Stimulated activated CD4-positive, alpha-beta T cell treated with anti-CD3 and anti-CD28 coated beads, Interleukin-15, amount 100 ng/mL, for 24 hours (primary cell): ENCODE data around the gene DHCR7.

Experiments
- DNase-seq: peaks from one replicate; pipeline ENCODE4 v3.0.0-alpha.2; 2020

DHCR7 gene

DNA sequence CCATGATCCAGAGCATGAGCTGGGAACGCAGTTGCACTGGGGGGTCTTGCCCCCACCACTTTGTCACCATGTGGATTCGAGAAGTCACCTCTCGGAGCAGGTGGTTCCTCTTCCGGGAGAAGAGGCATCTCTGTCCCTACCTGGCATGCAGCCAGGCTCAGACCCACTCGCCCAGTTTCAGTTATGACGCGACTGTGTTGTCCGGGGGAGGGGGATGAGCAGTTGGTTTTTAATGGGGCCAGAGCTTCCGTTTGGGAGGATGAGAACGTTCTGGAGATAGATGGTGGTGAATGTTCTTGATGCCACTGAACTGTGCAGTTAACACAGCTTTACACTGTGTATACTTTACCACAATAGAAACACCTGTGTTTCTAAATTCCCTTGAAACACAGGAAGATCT, 41.5 kb downstream of the DHCR7 start:
- DNase-seq, result no peak

DNA sequence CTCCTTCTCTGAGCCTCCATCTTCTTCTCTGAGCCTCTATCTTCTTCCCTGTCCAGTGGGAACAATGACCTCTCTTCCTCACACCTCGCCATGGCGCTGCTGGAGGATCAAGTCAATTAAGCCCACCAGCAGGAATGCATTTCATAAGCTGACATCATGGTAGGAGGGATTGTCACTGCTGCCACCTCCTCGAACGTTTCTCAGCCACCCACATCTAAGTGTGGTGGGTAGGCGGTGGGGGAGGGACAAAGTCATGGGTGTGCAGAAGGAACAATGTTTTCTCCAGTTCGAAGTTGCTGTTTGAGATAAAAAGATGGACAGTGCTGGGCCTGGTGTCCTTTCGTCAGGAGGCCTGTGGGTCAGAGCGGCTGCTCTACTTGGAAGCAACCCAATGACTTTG, 44.0 kb downstream of the DHCR7 start:
- no peak for DNase-seq

DNA sequence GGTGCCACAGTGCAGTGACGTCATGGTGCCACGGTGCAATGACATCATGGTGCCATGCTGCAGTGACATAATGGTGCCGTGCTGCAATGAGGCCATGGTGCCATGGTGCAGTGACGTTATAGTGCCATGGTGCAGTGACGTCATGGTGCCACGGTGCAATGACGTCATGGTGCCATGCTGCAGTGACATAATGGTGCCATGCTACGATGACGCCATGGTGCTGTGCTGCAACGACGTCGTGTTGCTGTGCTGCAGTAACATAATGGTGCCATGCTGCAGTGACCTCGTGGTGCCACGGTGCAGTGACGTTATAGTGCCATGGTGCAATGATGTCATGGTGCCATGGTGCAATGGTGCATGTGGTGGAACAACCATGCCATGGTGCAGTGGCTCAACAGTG, 45.3 kb downstream of the DHCR7 start:
- no peak for DNase-seq

DNA sequence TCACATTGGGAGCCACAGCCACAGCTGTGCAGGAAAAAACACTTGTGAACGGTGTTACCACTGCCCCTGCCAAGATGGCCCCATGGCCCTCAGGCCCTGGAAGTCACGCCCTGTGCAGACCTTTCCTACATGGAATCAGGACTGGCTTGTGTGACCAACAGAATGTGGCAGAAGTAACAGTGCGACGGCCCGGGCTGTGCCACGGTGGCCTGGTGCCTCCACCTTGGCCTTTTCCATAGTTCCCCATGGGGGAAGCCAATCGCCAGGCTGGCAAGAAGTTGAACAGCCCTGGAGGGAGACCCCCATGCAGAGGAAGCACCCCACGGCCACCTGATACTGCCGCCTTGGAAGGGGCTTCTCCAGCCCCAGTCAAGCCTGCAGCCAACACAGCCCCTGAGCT, 48.0 kb downstream of the DHCR7 start:
- DNase-seq, result no peak

DNA sequence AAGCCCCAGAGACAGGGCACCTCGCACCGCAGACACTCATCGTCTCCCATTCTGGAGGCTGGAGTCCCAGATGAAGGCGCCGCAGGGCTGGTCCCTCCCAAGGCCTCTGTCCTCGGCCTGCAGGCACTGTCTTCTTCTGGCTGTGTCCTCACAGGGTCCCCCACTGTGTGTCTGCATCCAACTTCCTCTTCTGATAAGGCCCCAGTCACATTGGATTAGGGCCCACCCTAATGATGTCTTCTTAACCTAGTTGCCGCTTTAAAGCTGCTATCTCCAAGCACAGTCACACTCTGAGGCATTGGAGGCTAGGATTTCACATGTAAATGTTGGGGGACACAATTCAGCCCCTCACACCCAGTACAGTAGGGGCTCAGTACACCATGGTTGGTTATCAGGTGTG, 48.9 kb downstream of the DHCR7 start:
- DNase-seq, result no peak

GRCh38 chr11:71397961-71398360, 50.2 kb downstream of the DHCR7 start:
- DNase-seq, result no peak

- DNase-seq, result no peak
Measured at GRCh38 chr11:71397331-71397860, 50.8 kb downstream of the DHCR7 start.

GRCh38 chr11:71396548-71397123, 51.6 kb downstream of the DHCR7 start:
- DNase-seq, result no peak

DNA sequence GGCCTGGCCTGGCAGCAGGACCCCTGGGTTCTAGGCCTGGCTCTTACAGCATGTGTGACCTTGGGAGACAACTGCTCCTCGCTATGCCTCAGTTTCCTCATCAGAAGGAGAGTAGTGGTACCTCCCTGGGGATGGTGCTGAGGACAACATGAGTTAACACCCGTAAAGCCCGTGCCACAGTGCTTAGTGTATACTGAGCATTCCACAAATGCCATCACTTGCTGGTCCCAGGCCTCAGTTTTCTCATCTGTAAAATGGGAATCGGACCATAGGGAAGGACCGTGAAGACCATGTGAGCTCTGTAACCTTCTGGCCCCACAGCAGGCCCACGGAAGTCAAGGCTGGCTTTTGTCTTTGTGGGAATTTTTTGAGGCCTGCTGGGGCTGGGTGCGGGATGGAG, 52.4 kb downstream of the DHCR7 start:
- no peak for DNase-seq

GRCh38 chr11:71395263-71395560, 53.0 kb downstream of the DHCR7 start:
- no peak for DNase-seq

DNA sequence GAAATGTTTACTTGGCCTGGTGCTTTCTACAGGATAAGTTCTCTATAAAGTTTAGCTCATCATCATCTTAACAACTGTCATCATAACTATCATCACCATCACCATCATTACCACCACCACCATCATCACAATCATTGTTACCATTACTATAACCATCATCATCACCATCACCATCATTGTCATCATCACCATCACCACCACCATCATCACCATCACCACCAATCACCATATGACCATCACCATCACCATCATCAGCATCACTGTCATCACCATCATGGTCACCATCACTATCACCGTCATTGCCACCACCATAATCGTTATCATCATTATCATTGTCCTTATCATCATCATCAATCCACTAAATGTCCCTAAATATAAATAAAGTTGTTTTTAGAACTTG, 54.9 kb downstream of the DHCR7 start:
- DNase-seq, result no peak

- no peak for DNase-seq
Measured at GRCh38 chr11:71391796-71392195, 56.4 kb downstream of the DHCR7 start.

GRCh38 chr11:71391352-71391751, 56.8 kb downstream of the DHCR7 start:
- no peak for DNase-seq

DNA sequence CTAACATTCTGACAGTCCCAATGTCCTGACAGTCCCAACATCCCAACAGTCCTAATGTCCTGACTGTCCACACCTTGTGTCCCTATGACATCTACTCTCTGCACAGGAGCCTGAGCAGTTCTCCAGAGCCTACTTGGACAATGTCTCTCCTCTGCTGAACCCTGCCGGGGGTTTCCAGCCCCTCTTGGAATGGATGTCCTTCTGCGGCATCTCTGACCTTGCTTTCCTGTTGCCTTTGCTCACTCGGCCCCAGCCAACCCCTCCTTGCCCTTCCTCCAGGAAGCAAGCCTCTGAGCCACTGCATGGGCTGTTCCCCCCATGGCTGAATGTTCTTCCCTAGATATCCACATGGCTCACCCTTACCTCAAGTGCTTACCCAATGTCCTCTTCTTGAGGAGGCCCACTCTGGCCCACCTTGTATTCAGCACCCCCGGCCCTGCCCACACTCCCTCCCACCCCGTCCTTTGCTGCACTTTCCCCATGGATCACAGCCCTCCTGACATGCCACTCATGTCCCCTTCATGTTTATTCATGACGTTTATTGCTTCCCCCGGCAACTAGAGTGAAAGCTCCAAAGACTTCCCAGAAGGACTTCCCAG, 59.5 kb downstream of the DHCR7 start:
- no peak for DNase-seq

DNA sequence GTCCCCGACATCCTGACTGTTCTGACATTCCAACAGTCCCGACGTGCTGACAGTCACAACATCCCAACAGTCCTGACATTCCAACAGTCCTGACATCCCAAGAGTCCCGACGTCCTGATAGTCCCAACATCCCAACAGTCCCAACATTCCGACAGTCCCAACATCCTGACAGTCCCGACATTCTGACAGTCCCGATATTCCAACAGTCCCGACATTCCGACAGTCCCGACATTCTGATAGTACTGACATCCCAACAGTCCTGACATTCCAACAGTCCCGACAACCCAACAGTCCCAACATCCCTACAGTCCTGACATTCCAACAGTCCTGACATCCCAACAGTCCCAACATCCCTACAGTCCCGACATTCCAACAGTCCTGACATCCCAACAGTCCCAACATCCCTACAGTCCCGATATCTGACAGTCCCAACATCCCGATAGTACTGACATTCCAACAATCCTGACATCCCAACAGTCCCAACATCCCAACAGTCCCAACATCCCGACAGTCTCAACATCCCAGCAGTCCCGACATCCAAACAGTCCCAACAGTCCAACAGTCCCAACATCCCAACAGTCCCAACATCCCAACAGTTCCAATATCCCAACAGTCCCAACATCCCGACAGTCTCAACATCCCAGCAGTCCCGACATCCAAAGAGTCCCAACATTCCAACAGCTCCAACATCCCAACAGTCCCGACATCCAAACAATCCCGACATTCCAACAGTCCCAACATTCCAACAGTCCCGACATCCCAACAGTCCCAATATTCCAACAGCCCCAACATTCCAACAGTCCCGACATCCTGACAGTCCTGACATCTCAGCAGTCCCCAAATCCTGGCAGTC, 60.2 kb downstream of the DHCR7 start:
- DNase-seq, result no peak

GRCh38 chr11:71387200-71387599, 61.0 kb downstream of the DHCR7 start:
- no peak for DNase-seq

- no peak for DNase-seq
Measured at GRCh38 chr11:71386202-71386601, 62.0 kb downstream of the DHCR7 start.

DNA sequence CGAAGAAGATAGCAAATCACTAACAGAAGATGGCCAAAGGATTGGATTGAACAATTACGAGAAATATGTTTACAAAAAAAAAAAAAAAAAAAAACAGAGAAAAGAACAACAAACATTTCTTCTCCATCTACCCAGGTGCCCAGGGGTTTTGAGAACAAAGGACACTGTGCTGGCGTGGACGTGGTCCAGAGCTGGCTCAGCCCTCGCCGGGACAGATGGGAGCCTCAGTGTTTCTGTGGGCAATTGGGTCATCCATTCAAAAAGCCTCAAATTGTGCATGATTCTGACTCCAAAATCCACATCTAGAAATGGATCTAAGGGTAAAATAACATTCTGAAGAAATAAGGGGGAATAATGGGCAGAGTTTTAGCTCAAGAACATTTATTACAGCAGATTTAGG, 63.1 kb downstream of the DHCR7 start:
- DNase-seq, result no peak

DNA sequence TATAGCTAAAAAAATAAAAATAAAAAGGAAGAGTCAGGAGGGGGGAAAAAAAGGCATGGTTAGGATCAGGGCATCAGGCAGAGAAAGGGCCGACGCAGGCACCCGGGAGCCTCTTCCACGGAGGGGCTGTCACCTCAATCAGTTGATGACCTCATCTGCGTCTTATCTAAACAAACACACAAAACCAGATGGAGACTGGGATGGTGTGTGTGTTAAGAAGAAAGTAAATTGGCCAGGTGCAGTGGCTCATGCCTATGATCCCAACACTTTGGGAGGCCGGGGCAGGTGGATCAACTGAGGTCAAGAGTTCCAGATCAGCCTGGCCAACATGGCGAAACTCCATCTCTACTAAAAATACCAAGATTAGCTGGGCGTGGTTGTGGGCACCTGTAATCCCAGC, 63.6 kb downstream of the DHCR7 start:
- DNase-seq, result no peak
